Glomerular endothelial cell (primary cell): ENCODE measurements around the gene HPS1. TPM values are rescaled to one million over a fixed set of nuclear protein-coding genes. Genes with fewer than 3 reads are reported as not detected.

Source experiments
- DNase-seq: peaks from one replicate; pipeline ENCODE4 v3.0.0-alpha.2; 2011; ENCODE audit warnings: low read depth, low spot score; ENCODE audit errors: extremely low read depth
- total RNA-seq: library from RNA; depleted of rRNA; stranded (reverse); fragments of >200 nt; gene quantifications from 2 replicates; pipeline ENCODE4 v1.2.3, GENCODE V29; 2015

Gene HPS1
- total RNA-seq, 1 donor from 2014 or later = 69.5 TPM

GRCh38 chr10:98433881-98434732, 12.6 kb downstream of the HPS1 start:
- no peak for DNase-seq

- no peak for DNase-seq
Observed at GRCh38 chr10:98433371-98433770, 13.4 kb downstream of the HPS1 start.

- no peak for DNase-seq
Observed at GRCh38 chr10:98432330-98432729, 14.4 kb downstream of the HPS1 start.

- no peak for DNase-seq
Observed at GRCh38 chr10:98431016-98431415, 15.7 kb downstream of the HPS1 start.

GRCh38 chr10:98430427-98430826, 16.3 kb downstream of the HPS1 start:
- no peak for DNase-seq

GRCh38 chr10:98429320-98430072, 17.2 kb downstream of the HPS1 start:
- no peak for DNase-seq

- DNase-seq = no peak
Observed at GRCh38 chr10:98427011-98427515, 19.7 kb downstream of the HPS1 start.

GRCh38 chr10:98425511-98426352, 21.0 kb downstream of the HPS1 start:
- DNase-seq = no peak

- DNase-seq = no peak
Observed at GRCh38 chr10:98424295-98425254, 22.2 kb downstream of the HPS1 start.

- no peak for DNase-seq
Observed at GRCh38 chr10:98423691-98424120, 23.0 kb downstream of the HPS1 start.

- no peak for DNase-seq
Observed at GRCh38 chr10:98422182-98422581, 24.6 kb downstream of the HPS1 start.

- DNase-seq = no peak
Observed at GRCh38 chr10:98420786-98421185, 25.9 kb downstream of the HPS1 start.

- DNase-seq = no peak
Observed at GRCh38 chr10:98419469-98420261, 27.1 kb downstream of the HPS1 start.

- no peak for DNase-seq
Observed at GRCh38 chr10:98418665-98419468, 27.9 kb downstream of the HPS1 start.

GRCh38 chr10:98417973-98418664, 28.6 kb downstream of the HPS1 start:
- no peak for DNase-seq

GRCh38 chr10:98417481-98417959, 29.2 kb downstream of the HPS1 start:
- DNase-seq = no peak
